Measurements from ENCODE around the gene PRPF6.

- TF ChIP-seq, protein P1, sequence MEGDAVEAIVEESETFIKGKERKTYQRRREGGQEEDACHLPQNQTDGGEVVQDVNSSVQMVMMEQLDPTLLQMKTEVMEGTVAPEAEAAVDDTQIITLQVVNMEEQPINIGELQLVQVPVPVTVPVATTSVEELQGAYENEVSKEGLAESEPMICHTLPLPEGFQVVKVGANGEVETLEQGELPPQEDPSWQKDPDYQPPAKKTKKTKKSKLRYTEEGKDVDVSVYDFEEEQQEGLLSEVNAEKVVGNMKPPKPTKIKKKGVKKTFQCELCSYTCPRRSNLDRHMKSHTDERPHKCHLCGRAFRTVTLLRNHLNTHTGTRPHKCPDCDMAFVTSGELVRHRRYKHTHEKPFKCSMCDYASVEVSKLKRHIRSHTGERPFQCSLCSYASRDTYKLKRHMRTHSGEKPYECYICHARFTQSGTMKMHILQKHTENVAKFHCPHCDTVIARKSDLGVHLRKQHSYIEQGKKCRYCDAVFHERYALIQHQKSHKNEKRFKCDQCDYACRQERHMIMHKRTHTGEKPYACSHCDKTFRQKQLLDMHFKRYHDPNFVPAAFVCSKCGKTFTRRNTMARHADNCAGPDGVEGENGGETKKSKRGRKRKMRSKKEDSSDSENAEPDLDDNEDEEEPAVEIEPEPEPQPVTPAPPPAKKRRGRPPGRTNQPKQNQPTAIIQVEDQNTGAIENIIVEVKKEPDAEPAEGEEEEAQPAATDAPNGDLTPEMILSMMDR (IDR thresholded peaks at IDR 0.05) = no peak
- TF ChIP-seq POLR2A (IDR thresholded peaks at IDR 0.05) = no peak
These were observed 40.3 kb upstream of the PRPF6 start for GRCh38 chr20:63940472-63941266.
